ENCODE measurements around the gene KNDC1.
A peak's percentile ranks its signal among the peaks of the same experiment; 100 is the strongest.

Gene KNDC1

GRCh38 chr10:133184591-133185244 lies 24.7 kb downstream of the KNDC1 start:
- Mint-ChIP-seq H3K9me3 (no peaks in the 10 kb centered on the region), H3K4me1 (no peaks in the 10 kb centered on the region), H3K27me3 (peaks cover 28% of the 10 kb centered on the region), H3K27ac (no peak overlapping the region), H3K4me3 (no peak overlapping the region), H3K36me3 (no peaks in the 10 kb centered on the region)
- no peak for ATAC-seq

- H3K27ac Mint-ChIP-seq, result no peak overlapping the region
- peaks cover 29% of the 10 kb centered on the region for H3K27me3 Mint-ChIP-seq
- H3K9me3 Mint-ChIP-seq, result no peaks in the 10 kb centered on the region
- no peak overlapping the region for H3K4me3 Mint-ChIP-seq
- H3K36me3 Mint-ChIP-seq, result no peaks in the 10 kb centered on the region
- ATAC-seq, result no peak
- no peaks in the 10 kb centered on the region for H3K4me1 Mint-ChIP-seq
Measured at GRCh38 chr10:133185421-133185820, 25.4 kb downstream of the KNDC1 start.

- no peaks in the 10 kb centered on the region for H3K9me3 Mint-ChIP-seq
- no peaks in the 10 kb centered on the region for H3K4me1 Mint-ChIP-seq
- H3K36me3 Mint-ChIP-seq, result no peaks in the 10 kb centered on the region
- H3K27ac Mint-ChIP-seq, result no peak overlapping the region
- no peak for ATAC-seq
- peaks cover 26% of the 10 kb centered on the region for H3K27me3 Mint-ChIP-seq
- no peak overlapping the region for H3K4me3 Mint-ChIP-seq
Measured at GRCh38 chr10:133185916-133186315, 25.9 kb downstream of the KNDC1 start.

DNA sequence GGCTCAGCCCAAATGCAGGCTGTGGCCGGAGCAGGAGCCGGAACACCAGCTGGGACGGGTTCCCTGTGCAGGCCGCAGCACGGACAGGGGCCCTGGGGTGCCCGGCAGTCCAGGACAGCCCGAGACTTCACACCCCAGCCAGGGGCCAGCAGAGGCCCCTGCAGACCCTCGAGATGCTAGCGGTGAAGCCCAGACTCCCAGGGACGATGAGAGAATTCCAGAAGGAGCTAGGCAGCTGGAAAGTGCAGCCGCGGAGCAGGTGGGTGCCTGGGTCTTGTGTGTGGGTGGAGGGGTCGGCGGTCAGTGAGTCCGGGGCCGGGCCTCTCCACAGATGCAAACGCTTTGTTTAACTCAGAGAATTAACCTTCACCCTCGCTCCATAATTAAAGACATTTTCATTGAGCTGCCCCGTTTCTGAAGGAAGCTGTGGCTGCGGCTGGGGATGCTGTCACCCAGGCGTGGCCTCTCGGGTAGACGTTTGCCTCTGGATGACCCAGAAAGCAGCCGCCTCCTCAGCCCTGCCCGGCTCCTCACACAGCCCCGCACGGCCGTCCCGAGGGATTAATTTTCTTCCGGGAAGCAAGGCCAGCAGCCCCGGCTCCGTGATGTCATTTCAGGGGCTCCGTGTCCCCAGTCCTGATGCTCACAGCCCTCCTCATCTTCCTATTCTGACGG lies 26.5 kb downstream of the KNDC1 start:
- Mint-ChIP-seq H3K36me3 (no peaks in the 10 kb centered on the region), H3K9me3 (no peaks in the 10 kb centered on the region), H3K27me3 (peaks cover 20% of the 10 kb centered on the region), H3K4me3 (no peak overlapping the region), H3K4me1 (no peaks in the 10 kb centered on the region), H3K27ac (no peak overlapping the region)
- ATAC-seq, result no peak

DNA sequence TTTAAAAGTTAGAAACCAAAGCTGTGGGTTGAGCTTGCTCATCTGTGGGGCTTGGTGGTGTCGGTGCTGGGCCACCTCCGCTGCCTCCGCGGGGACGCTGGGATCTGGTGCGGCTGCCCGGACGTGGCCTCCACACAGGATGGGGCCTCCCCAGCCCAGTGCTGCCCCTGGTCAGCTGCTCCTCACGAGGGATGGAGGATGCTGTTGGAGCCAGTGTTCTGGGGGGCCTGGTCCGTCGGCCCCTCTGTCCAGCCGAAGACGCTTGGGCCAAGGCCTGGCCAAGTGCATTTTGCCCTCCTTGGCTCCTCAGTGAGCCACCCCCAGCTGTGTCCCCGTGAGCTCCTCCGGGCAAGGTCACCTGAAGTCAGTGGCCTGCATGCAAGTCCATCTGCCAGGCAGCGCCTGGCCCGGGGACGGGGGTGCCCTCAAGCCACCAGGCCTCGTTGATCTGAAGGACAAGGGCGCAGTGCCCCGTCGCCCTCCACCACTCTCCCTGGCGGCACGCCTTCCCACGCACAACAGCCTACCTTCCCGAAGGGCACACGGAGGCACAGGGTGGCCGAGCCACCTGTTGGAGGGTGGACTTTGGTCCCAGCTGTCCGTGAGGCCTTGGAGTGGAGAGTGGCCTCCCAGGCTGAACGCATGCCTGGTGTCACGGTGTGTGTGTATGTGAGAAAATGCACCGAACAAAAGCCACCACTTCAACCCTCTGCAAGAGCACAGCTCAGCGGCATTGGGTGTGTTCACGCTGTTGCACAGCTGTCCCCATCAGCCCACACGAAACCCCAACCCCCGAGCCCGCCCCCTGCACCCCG lies 27.3 kb downstream of the KNDC1 start:
- no peak overlapping the region for H3K4me3 Mint-ChIP-seq
- H3K36me3 Mint-ChIP-seq, result no peaks in the 10 kb centered on the region
- peaks cover 4% of the 10 kb centered on the region for H3K9me3 Mint-ChIP-seq
- H3K4me1 Mint-ChIP-seq, result no peaks in the 10 kb centered on the region
- no peak for ATAC-seq
- peaks cover 13% of the 10 kb centered on the region for H3K27me3 Mint-ChIP-seq
- no peak overlapping the region for H3K27ac Mint-ChIP-seq

GRCh38 chr10:133187906-133188681 lies 28.1 kb downstream of the KNDC1 start:
- no peak overlapping the region for H3K4me3 Mint-ChIP-seq
- H3K27ac Mint-ChIP-seq, result no peak overlapping the region
- H3K36me3 Mint-ChIP-seq, result no peaks in the 10 kb centered on the region
- peak; percentile 13 for ATAC-seq
- peaks cover 13% of the 10 kb centered on the region for H3K27me3 Mint-ChIP-seq
- H3K4me1 Mint-ChIP-seq, result no peaks in the 10 kb centered on the region
- peaks cover 8% of the 10 kb centered on the region for H3K9me3 Mint-ChIP-seq

- H3K4me1 Mint-ChIP-seq, result no peaks in the 10 kb centered on the region
- peak; percentile 4 for ATAC-seq
- no peaks in the 10 kb centered on the region for H3K36me3 Mint-ChIP-seq
- H3K9me3 Mint-ChIP-seq, result peaks cover 15% of the 10 kb centered on the region
- H3K27me3 Mint-ChIP-seq, result peaks cover 13% of the 10 kb centered on the region
- H3K27ac Mint-ChIP-seq, result no peak overlapping the region
- H3K4me3 Mint-ChIP-seq, result no peak overlapping the region
Measured at GRCh38 chr10:133189256-133189655, 29.2 kb downstream of the KNDC1 start.

- Mint-ChIP-seq H3K4me1 (no peaks in the 10 kb centered on the region), H3K27ac (no peak overlapping the region), H3K9me3 (peaks cover 15% of the 10 kb centered on the region), H3K36me3 (no peaks in the 10 kb centered on the region), H3K27me3 (peaks cover 13% of the 10 kb centered on the region), H3K4me3 (no peak overlapping the region)
- ATAC-seq, result no peak
Measured at GRCh38 chr10:133189726-133190125, 29.7 kb downstream of the KNDC1 start.

DNA sequence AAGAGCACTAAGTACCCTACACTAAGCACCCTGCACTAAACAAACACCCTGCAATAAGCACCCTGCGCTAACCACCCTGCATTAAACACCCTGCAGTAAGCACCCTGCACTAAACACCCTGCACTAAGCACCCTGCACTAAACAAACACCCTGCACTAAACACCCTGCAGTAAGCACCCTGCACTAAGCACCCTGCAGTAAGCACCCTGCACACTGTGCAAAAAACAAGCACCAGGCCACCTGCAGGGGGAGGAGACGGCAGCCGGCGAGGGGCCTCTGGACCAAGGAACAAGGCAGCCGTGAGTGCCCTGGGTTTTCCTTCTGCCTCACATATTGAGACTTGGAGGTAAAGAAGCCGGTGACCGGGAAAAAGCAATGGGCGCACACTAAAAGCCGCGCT lies 30.2 kb downstream of the KNDC1 start:
- no peak for ATAC-seq
- no peak overlapping the region for H3K27ac Mint-ChIP-seq
- no peak overlapping the region for H3K4me3 Mint-ChIP-seq
- peaks cover 15% of the 10 kb centered on the region for H3K9me3 Mint-ChIP-seq
- H3K36me3 Mint-ChIP-seq, result no peaks in the 10 kb centered on the region
- peaks cover 18% of the 10 kb centered on the region for H3K27me3 Mint-ChIP-seq
- no peaks in the 10 kb centered on the region for H3K4me1 Mint-ChIP-seq

- H3K9me3 Mint-ChIP-seq, result peaks cover 15% of the 10 kb centered on the region
- no peak overlapping the region for H3K27ac Mint-ChIP-seq
- H3K4me3 Mint-ChIP-seq, result no peak overlapping the region
- no peaks in the 10 kb centered on the region for H3K4me1 Mint-ChIP-seq
- no peaks in the 10 kb centered on the region for H3K36me3 Mint-ChIP-seq
- peaks cover 30% of the 10 kb centered on the region for H3K27me3 Mint-ChIP-seq
- no peak for ATAC-seq
Measured at GRCh38 chr10:133191651-133192050, 31.6 kb downstream of the KNDC1 start.

DNA sequence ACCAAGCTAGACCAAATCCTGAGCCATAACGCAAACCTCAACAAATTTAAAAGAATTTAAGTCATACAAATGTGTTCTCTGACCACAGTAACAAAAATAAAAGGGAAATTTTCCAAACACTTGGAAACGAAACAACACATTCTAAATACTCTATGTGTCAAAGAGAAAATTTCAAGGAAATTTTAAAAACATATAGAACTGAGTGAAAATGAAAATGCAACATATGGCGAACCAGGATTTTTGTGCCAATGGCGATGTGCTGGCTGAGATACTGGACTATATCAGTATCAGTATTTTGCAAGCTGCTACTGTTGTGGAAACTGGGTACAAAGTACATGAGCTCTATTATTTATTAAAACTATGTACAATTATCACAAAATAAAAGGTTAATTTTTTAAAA lies 34.1 kb downstream of the KNDC1 start:
- no peak overlapping the region for H3K27ac Mint-ChIP-seq
- H3K36me3 Mint-ChIP-seq, result no peaks in the 10 kb centered on the region
- ATAC-seq, result no peak
- no peaks in the 10 kb centered on the region for H3K4me1 Mint-ChIP-seq
- H3K4me3 Mint-ChIP-seq, result no peak overlapping the region
- peaks cover 32% of the 10 kb centered on the region for H3K27me3 Mint-ChIP-seq
- H3K9me3 Mint-ChIP-seq, result peaks cover 15% of the 10 kb centered on the region

DNA sequence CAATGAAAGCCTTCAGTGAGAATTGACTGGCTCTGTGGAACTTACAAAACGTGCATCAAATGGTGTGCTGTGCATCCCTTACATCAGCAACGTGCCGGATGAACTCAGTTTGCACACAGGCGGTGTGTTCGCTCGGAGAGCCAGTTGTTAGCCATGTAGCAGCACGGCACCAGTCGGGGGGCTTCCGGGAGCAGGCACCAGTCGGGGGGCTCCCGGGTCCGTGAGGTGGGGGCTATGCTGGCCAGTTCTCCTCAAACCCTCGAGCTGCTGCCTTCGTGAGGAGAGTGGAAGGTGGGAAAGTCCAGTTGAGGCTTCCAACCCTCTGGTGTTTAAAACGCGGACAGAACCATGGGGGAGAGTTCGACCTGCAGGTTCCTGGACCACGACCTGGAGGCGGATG lies 35.1 kb downstream of the KNDC1 start:
- no peak for ATAC-seq
- Mint-ChIP-seq H3K36me3 (no peaks in the 10 kb centered on the region), H3K4me3 (no peak overlapping the region), H3K4me1 (no peaks in the 10 kb centered on the region), H3K27me3 (peaks cover 25% of the 10 kb centered on the region), H3K27ac (no peak overlapping the region), H3K9me3 (peaks cover 15% of the 10 kb centered on the region)

DNA sequence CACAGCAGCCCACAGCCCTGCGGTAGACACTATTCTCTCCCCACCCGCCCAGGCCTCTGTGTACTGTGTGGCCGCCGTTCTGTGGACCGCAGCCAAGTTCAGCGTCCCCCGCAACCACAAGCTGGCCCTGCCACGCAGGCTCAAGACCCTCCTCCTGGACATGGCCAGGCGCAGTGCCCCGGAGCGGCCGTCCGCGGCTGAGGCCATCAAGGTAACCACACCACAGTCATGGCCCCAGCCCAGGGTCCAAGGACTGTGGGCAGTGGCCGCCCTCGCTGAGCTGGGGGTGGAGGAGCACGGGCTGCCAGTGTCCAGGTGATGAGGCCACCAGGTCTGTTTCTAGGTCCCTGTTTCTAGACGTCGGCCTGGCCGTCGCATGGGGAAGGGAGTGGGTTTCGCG lies 35.6 kb downstream of the KNDC1 start:
- H3K27me3 Mint-ChIP-seq, result peaks cover 21% of the 10 kb centered on the region
- no peaks in the 10 kb centered on the region for H3K36me3 Mint-ChIP-seq
- no peaks in the 10 kb centered on the region for H3K4me1 Mint-ChIP-seq
- ATAC-seq, result no peak
- no peak overlapping the region for H3K4me3 Mint-ChIP-seq
- peaks cover 15% of the 10 kb centered on the region for H3K9me3 Mint-ChIP-seq
- H3K27ac Mint-ChIP-seq, result no peak overlapping the region

DNA sequence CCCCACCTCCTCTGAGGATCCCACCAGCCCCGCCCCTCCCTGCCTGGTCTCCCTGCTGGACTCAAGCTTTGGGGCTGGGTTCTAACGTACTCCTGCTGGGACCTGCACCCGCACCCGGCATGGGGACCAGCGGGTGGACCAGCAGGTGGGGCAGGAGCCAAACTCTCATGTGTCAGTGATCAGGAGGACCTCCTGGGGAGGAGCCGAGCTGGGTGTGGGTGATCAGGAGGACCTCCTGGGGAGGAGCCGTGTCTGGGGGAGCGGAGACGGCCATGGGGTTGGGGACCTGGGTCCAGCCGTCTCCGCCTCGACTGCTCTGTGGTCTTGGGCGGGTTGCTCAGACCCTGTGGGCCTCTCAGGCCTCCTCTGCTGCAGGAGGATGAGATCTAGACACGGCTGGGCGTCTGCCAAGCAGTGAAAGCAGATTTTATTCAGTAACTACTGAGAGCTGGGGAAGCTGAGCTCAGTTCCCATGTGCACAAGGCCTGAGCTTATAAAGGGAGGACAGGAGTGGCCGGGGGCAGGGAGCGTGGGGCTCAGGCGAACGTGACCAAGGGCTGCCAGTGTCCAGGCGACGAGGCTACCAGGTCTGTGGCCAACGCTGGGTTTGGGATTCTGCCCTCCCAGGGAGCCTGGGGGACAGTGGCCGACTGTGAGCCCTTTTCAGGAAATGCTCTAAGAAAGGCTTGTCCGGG lies 36.3 kb downstream of the KNDC1 start:
- Mint-ChIP-seq H3K4me1 (no peaks in the 10 kb centered on the region), H3K27me3 (peaks cover 28% of the 10 kb centered on the region), H3K36me3 (no peaks in the 10 kb centered on the region), H3K9me3 (peaks cover 15% of the 10 kb centered on the region), H3K27ac (no peak overlapping the region), H3K4me3 (no peak overlapping the region)
- ATAC-seq, result no peak
